PC-9 (cell line): ENCODE results near the gene EHBP1. TPM values are rescaled to one million over a fixed set of nuclear protein-coding genes. Genes with fewer than 3 reads are reported as not detected.

Experiments
- BruUV-seq: library from RNA; stranded (reverse); fragments of 400-500 nt; replicated peaks from 2 replicates; lab custom pipeline; 2021; lab: Mats Ljungman, UMichigan
- CTCF ChIA-PET: fragments of 300-600 bp; sonication (Branson Sonifier 250); formaldehyde crosslinking; loops from one replicate; lab custom pipeline; 2022; ENCODE audit warnings: antibody characterized with exemption; lab: Charles Lee
- POLR2A ChIA-PET: fragments of 300-600 bp; sonication (Branson Sonifier 250); formaldehyde crosslinking; loops from one replicate; lab custom pipeline; 2022; ENCODE audit warnings: antibody characterized with exemption; ENCODE audit not compliant: unreplicated experiment; lab: Charles Lee
- DNase-seq, 2 experiments: peaks; one replicate each; pipeline versions ENCODE4 v3.0.0 to v3.0.0-alpha.2; 2015 to 2022; ENCODE audit warnings: mixed read lengths in 1 of 2
- H2AFZ ChIP-seq: fragments of 200-600 bp; sonication (generic); 2 replicates; pipeline ENCODE4 v1.8.1; 2017; ENCODE audit warnings: antibody characterized with exemption
- H3F3A ChIP-seq: fragments of 200-600 bp; sonication (generic); 2 replicates; pipeline ENCODE4 v1.8.1; 2017; ENCODE audit warnings: antibody characterized with exemption, mild to moderate bottlenecking, low read depth; ENCODE audit not compliant: insufficient read depth
- H3K27ac ChIP-seq: fragments of 200-600 bp; sonication (generic); 2 replicates; pipeline ENCODE4 v1.6.1; 2016; ENCODE audit warnings: mixed run types
- H3K27me3 ChIP-seq: fragments of 200-600 bp; sonication (generic); 2 replicates; pipeline ENCODE4 v1.6.1; 2016; ENCODE audit warnings: low read depth, mixed run types; ENCODE audit not compliant: insufficient read depth
- H3K36me3 ChIP-seq: fragments of 200-600 bp; sonication (generic); 2 replicates; pipeline ENCODE4 v1.6.1; 2016; ENCODE audit warnings: low read depth, mixed run types
- H3K4me1 ChIP-seq: fragments of 200-600 bp; sonication (generic); replicated peaks from 2 replicates; pipeline ENCODE4 v1.6.1; 2016; ENCODE audit warnings: mixed run types; ENCODE audit not compliant: insufficient read depth
- H3K4me2 ChIP-seq: fragments of 200-600 bp; sonication (generic); 2 replicates; pipeline ENCODE4 v1.6.1; 2017; ENCODE audit warnings: mixed run types
- H3K4me3 ChIP-seq: fragments of 200-600 bp; sonication (generic); 2 replicates; pipeline ENCODE4 v1.6.1; 2016; ENCODE audit warnings: mixed run types
- H3K79me2 ChIP-seq: fragments of 200-600 bp; sonication (generic); 2 replicates; pipeline ENCODE4 v1.6.1; 2017; ENCODE audit warnings: low read depth, mixed run types
- H3K9me2 ChIP-seq: fragments of 200-600 bp; sonication (generic); 2 replicates; pipeline ENCODE4 v1.8.1; 2017; ENCODE audit warnings: mild to moderate bottlenecking; ENCODE audit not compliant: insufficient read depth
- H3K9me3 ChIP-seq: fragments of 200-600 bp; sonication (generic); 2 replicates; pipeline ENCODE4 v1.8.1; 2016; ENCODE audit warnings: low read depth; ENCODE audit not compliant: insufficient read depth
- H4K20me1 ChIP-seq: fragments of 200-600 bp; sonication (generic); 2 replicates; pipeline ENCODE4 v1.8.1; 2017; ENCODE audit not compliant: insufficient read depth
- EZH2 ChIP-seq: fragments of 200-600 bp; sonication (generic); IDR thresholded peaks from 2 replicates; pipeline ENCODE4 v1.8.0; 2017; ENCODE audit warnings: antibody characterized with exemption, low read depth
- intact Hi-C: fragments of 100-400 bp; cut with micrococcal nuclease; formaldehyde crosslinking; loops from one replicate; pipeline ENCODE4 v1.10.0; 2022; ENCODE audit not compliant: unreplicated experiment
- total RNA-seq: library from RNA; stranded (reverse); gene quantifications from 2 replicates; pipeline ENCODE4 v1.2.3, GENCODE V29; 2021
- TF ChIP-seq, protein P1 (sequence below): fragments of 200-600 bp; sonication (generic); conservative IDR thresholded peaks from 2 replicates; pipeline ENCODE4 v1.6.1; 2017; ENCODE audit warnings: mixed run types, antibody characterized with exemption, mild to moderate bottlenecking, moderate library complexity

EHBP1 gene
- total RNA-seq, 1 experiment from 2014 or later: 100 TPM

GRCh38 chr2:62974999-62975398 is 269.5 kb downstream of the EHBP1 start:
- intact Hi-C loops: no loop called here
- POLR2A ChIA-PET: no interaction called here
- CTCF ChIA-PET: no interaction called here
- Histone ChIP-seq H3K79me2 (no peaks in the 10 kb centered on the region), H2AFZ (no peak overlapping the region), H3K27me3 (no peaks in the 10 kb centered on the region), H3K9me2 (no peaks in the 10 kb centered on the region), H3K4me2 (no peak overlapping the region), H3K9me3 (no peaks in the 10 kb centered on the region), H3K27ac (no peak overlapping the region), H3K4me3 (no peak overlapping the region), H3K36me3 (peaks cover 7% of the 10 kb centered on the region; the same call in 1 of the 2 replicates), H4K20me1 (no peaks in the 10 kb centered on the region), H3K4me1 (no peaks in the 10 kb centered on the region), H3F3A (no peaks in the 10 kb centered on the region)
- no TSS peak for BruUV-seq
- TF ChIP-seq EZH2: no peak
- no peak for DNase-seq

- no peak for DNase-seq
- BruUV-seq: no TSS peak
- Histone ChIP-seq H3K27me3 (no peaks in the 10 kb centered on the region), H2AFZ (no peak overlapping the region), H3K9me3 (no peaks in the 10 kb centered on the region), H3K4me2 (no peak overlapping the region), H3K79me2 (no peaks in the 10 kb centered on the region), H3K36me3 (peaks cover 32% of the 10 kb centered on the region; the same call in 1 of the 2 replicates), H3K4me3 (no peak overlapping the region), H4K20me1 (no peaks in the 10 kb centered on the region), H3K9me2 (no peaks in the 10 kb centered on the region), H3F3A (peaks cover 9% of the 10 kb centered on the region), H3K27ac (no peak overlapping the region), H3K4me1 (no peaks in the 10 kb centered on the region)
- no peak for TF ChIP-seq EZH2
- TF ChIP-seq, protein P1, sequence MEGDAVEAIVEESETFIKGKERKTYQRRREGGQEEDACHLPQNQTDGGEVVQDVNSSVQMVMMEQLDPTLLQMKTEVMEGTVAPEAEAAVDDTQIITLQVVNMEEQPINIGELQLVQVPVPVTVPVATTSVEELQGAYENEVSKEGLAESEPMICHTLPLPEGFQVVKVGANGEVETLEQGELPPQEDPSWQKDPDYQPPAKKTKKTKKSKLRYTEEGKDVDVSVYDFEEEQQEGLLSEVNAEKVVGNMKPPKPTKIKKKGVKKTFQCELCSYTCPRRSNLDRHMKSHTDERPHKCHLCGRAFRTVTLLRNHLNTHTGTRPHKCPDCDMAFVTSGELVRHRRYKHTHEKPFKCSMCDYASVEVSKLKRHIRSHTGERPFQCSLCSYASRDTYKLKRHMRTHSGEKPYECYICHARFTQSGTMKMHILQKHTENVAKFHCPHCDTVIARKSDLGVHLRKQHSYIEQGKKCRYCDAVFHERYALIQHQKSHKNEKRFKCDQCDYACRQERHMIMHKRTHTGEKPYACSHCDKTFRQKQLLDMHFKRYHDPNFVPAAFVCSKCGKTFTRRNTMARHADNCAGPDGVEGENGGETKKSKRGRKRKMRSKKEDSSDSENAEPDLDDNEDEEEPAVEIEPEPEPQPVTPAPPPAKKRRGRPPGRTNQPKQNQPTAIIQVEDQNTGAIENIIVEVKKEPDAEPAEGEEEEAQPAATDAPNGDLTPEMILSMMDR: no peak
- intact Hi-C loops: loop anchor here (10.0 kb wide), 1 partner anchor 493 kb away; no protein-coding TSS in a partner anchor
- POLR2A ChIA-PET: no interaction called here
- CTCF ChIA-PET: no interaction called here
Observed at GRCh38 chr2:62991605-62992004, 286.1 kb downstream of the EHBP1 start.

DNA sequence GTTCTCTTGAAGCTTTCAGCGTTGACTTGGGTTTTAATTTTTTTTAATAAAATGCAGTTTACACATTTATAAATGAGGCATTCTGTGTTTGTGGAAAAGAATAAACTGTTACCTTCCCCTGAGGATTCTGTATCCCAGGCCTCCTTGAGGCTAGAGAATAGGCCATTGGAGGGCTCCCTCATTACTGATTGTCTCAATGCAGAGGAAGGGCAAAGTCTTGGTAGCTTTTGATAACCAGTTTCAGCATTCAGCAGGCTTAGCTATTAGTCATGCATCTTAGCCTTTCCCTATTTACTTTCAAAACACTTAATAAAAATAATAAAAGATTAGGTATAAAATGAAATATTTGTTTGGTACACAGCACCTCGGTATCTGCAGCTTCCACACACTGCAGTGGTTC is 287.0 kb downstream of the EHBP1 start:
- Histone ChIP-seq H3K27ac (no peak overlapping the region), H3K79me2 (no peaks in the 10 kb centered on the region), H2AFZ (no peak overlapping the region), H3K36me3 (peaks cover 28% of the 10 kb centered on the region; the same call in 1 of the 2 replicates), H3K4me1 (no peaks in the 10 kb centered on the region), H3F3A (peaks cover 6% of the 10 kb centered on the region), H3K9me3 (no peaks in the 10 kb centered on the region), H3K4me2 (no peak overlapping the region), H3K9me2 (no peaks in the 10 kb centered on the region), H4K20me1 (no peaks in the 10 kb centered on the region), H3K27me3 (no peaks in the 10 kb centered on the region), H3K4me3 (no peak overlapping the region)
- ChIA-PET CTCF (no interaction called here), POLR2A (interaction anchor here (0.6 kb wide), 1 partner anchor 115 kb away, joined by 8 read pairs; no protein-coding TSS in a partner anchor)
- intact Hi-C loops: loop anchor here (10.0 kb wide), 1 partner anchor 492 kb away; no protein-coding TSS in a partner anchor
- BruUV-seq: no TSS peak
- no peak for DNase-seq
- no peak for TF ChIP-seq EZH2
- TF ChIP-seq, protein P1: no peak

DNA sequence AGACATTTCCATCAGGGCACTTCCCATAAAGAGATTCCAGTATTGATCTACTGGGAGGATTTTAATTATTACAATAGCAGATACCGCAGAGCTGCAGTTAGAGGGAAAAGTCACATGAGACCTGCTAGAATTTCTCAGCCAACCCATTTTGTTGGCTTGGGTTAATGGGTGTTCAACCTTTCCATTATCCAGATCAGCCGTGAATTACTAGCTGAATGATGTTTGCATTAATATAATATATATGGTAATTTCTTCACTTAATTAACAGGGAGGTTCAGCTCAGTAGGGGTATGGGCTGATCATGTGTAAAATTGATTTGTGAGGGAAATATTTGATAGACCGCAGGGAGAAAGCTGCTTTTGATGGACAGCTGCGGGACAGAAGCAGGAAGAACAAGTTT is 288.7 kb downstream of the EHBP1 start:
- BruUV-seq: no TSS peak
- no peaks in the 10 kb centered on the region for H4K20me1 ChIP-seq
- peaks cover 4% of the 10 kb centered on the region; the same call in 1 of the 2 replicates for H3F3A ChIP-seq
- no peaks in the 10 kb centered on the region for H3K9me2 ChIP-seq
- H3K36me3 ChIP-seq: peaks cover 21% of the 10 kb centered on the region; the same call in 1 of the 2 replicates
- CTCF ChIA-PET: no interaction called here
- no peaks in the 10 kb centered on the region for H3K9me3 ChIP-seq
- H3K79me2 ChIP-seq: no peaks in the 10 kb centered on the region
- H2AFZ ChIP-seq: no peak overlapping the region
- H3K4me1 ChIP-seq: no peaks in the 10 kb centered on the region
- no peak overlapping the region for H3K27ac ChIP-seq
- TF ChIP-seq EZH2: no peak
- TF ChIP-seq, protein P1: no peak
- intact Hi-C loops: loop anchor here (10.0 kb wide), 1 partner anchor 491 kb away; no protein-coding TSS in a partner anchor
- H3K4me3 ChIP-seq: no peak overlapping the region
- no peak overlapping the region for H3K4me2 ChIP-seq
- POLR2A ChIA-PET: no interaction called here
- DNase-seq: no peak
- H3K27me3 ChIP-seq: no peaks in the 10 kb centered on the region
